Dedifferentiated amniotic fluid mesenchymal stem cell (primary cell): ENCODE measurements around the gene MBD2.

Experiments
- DNase-seq: peaks from one replicate; pipeline ENCODE4 v3.0.0-alpha.2; 2016; ENCODE audit errors: extremely low spot score

The MBD2 gene

GRCh38 chr18:54202851-54203250, 21.6 kb downstream of the MBD2 start:
- DNase-seq: no peak

DNA sequence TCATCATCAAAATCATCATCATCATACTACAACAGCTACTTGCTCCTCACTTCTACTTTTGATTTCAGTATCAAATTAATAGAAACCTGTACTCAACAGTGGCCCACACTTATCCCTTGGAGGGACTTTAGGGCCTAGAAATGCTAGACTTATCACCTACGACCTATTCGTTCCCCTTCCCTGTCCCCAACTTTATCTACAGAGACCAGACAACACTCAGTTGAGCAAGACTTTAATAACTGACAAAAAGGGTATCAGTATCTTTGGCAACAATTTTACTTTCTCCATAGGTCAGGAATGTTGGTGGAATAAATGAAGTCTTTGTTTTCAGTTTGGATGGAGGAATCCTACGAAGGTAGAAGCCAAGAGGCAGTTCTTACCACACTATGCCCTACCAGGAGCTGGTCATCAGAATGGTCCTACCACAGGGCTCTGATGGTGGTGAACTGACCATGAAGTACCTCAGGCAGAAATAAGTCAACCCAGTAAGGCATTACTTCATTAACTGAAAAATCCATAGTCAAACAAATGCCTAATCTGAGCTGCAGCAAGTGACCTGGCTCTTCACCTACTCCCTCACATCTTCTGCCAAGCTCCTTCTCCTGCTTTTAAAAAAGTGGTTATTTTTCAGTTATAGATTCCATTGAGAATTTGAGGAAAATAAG, 26.6 kb downstream of the MBD2 start:
- no peak for DNase-seq

DNA sequence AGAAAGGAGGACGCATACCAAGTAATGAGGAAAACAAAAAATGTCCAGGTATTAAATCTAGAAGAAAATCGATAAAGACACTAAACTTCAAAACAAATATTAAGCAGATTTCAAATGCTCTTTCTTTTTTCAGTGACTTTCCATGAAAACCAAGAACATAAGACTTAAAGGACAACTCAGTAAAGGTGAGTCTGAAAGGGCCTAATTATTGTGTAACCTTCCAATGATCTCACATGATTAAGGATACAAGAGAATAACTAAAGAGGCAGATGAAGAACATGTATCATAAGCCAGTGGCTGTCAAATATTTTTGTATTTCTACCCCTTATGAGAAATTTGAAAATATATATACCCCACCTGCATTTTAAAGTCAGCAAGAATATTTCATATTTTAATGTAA, 30.7 kb downstream of the MBD2 start:
- DNase-seq: no peak

DNA sequence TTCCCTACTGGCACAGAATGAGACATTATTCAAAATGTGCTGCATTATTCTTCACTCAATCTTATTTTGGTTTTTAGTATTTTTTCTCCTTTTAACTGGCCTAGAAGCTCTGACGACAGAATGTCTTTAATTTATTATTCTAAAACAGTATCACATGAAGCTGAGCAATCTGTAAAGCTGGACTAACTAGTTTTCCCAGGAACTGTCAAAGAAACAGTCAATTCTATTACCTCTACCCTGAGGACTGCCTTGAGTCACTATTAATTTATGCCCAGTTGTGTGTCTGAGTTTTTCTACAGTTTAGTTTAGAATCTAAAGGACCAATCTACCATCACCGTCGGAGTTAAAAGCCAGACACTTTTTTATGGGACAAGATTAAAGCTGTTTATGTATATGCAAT, 31.6 kb downstream of the MBD2 start:
- no peak for DNase-seq

DNA sequence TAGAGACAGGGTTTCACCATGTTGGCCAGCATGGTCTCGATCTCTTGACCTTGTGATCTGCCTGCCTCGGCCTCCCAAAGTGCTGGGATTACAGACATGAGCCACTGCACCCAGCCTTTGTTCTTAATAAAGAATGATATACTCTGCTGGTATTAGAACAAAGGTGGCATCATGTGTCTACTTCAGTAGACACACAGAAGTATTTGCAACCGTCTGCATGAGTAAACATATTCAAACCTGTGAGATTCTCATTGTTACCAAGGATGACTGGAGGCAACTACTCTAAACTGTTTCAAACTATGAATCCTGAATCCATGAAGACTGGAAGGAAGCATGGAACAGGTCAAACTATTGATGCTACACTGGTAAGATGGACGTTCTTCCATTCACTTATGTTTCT, 32.1 kb downstream of the MBD2 start:
- DNase-seq: no peak

DNA sequence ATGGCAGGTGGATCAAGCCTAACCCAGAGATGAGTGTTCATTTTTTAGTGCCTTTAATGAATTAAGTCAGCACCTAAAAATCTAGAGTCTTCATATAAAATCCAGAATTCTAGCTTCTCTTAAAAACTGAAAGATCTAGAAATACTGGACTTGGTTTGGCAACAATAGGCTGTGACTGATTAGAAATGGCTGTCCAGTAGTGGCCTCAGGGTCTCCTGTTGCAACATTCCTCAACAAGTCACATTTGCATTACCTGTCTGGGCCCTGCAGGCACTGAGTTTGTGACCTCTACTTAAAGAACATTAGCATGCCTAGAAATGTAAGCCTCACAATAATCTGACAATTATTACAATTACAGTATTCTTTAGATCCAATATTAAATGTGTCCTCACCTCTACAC, 33.1 kb downstream of the MBD2 start:
- DNase-seq: no peak

DNA sequence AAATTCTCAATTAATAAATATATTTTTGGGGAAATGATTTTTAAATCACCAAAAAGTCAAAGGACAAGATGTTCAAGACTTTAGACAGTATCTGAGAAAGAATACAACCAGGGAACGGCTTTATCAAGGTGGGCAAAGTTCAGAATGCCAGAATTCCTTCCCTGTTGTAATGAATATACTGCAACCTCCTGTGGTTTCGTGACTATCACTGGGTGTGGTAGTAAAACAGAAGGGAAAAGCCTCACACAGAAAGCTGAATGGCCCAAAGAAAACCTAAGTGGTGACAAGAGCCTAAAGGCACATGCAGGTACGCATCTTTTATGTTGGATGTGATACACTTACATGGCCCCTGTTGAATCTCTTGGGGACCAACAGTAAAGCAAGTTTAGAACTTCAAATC, 37.1 kb downstream of the MBD2 start:
- no peak for DNase-seq

- no peak for DNase-seq
These were observed 39.6 kb downstream of the MBD2 start for GRCh38 chr18:54184836-54185235.

- no peak for DNase-seq
These were observed 41.1 kb downstream of the MBD2 start for GRCh38 chr18:54183390-54183789.

GRCh38 chr18:54181856-54182602, 42.4 kb downstream of the MBD2 start:
- DNase-seq: no peak

DNA sequence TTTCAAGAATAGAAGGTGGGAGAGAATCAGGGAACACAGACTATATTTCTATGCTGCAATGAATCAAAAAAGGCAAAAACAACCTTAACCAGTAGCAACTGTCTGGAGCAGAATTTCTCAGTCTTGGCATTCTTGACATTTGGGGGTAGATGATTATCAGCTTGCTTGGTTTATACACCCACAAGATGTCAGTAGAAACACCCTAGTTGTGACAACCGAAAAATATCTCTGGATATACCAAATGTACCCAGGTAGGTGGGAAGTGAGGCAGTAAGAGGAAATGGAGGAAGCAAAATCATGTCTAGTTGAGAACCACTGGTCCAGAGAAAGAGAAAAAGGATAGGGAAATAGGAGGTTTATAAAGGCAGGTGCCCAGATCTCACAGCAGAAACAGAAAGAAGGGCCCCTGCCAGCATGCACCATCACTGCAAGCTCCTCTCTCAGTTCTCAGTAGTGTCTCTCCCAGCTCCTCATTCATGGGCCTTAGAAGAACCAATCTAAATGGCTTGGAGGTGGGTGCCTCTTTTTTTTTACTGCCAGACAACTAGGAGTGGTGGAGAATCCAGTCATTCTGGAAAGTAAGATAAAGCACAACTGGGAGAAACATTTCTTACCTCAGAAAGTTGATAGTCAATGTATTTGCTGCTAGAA, 50.4 kb downstream of the MBD2 start:
- DNase-seq: no peak

- DNase-seq: no peak
These were observed 51.2 kb downstream of the MBD2 start for GRCh38 chr18:54173250-54173649.

- DNase-seq: no peak
These were observed 54.8 kb downstream of the MBD2 start for GRCh38 chr18:54169431-54170403.

GRCh38 chr18:54165450-54165849, 59.0 kb downstream of the MBD2 start:
- DNase-seq: no peak

DNA sequence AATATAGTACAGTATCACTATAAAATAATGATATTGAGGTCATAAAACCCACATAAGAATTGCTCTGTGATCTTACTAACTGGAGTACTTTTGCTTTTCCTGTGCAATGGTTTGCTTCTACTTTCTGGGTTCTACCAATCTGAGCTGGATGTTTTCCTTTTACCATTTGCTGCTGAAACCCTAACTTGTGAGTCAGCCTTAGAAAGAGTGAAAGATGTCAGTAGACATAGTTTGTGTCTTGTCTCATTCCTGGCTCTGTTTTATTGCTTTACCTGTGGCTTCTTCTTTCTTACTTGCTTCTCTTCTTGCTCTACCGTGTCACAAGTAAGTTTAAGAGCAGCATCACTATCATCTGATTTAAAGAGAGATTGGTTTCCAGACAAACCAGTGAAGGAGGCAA, 61.0 kb downstream of the MBD2 start:
- DNase-seq: no peak

- no peak for DNase-seq
These were observed 62.0 kb downstream of the MBD2 start for GRCh38 chr18:54162431-54162830.

GRCh38 chr18:54161267-54161666, 63.2 kb downstream of the MBD2 start:
- no peak for DNase-seq

DNA sequence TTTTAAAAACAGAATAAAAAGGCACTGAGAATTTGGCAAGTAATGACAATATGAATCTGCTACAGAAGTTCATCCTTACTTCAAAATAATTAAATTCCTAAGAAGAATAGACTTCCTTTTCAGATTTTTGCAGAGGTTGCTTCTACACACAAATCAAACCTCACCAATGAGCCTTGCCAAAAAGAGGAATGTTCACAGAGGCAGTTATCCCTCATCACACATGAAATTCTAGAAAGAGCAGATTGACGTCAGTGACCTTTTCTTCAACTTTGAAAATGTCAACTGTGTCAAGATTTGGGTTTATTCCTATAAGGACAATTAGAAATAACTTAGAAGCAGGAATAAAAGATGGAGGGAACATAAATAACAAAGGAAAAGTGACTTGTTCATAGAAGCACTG, 64.6 kb downstream of the MBD2 start:
- DNase-seq: no peak

GRCh38 chr18:54157646-54158385, 66.7 kb downstream of the MBD2 start:
- DNase-seq: no peak

- no peak for DNase-seq
These were observed 69.1 kb downstream of the MBD2 start for GRCh38 chr18:54155412-54155811.

DNA sequence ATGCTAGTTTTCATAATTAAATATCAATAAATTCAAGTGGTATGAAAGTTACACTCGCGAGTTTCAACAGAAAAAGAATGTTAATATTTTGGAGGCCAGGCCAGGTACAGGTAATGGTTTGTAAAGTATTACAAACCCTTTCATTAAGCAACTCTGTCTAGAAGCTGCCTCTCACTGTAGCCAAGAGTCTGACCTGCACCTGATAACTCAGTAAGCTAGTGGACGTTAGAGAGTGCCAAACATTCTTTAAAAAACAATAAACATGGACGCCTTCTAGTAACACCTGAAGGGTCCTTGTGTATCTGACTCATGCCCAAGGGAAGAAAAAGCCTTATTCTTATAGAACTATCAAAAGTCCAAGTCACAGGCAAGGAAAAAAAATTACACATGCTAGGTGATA, 70.2 kb downstream of the MBD2 start:
- DNase-seq: no peak
